CD14-positive monocyte (primary cell): Measurements from ENCODE around the gene KRTAP6-3. TPM values are rescaled to one million over a fixed set of nuclear protein-coding genes. Genes with fewer than 3 reads are reported as not detected.

Source experiments
- DNase-seq, 3 donors: peaks; one replicate each; pipeline ENCODE4 v3.0.0-alpha.2; 2011 to 2022
- H2AFZ ChIP-seq: 2 replicates; pipeline ENCODE4 v1.6.0; 2012; ENCODE audit warnings: mild to moderate bottlenecking, low read depth, low read length, inconsistent platforms; ENCODE audit not compliant: insufficient read depth, poor library complexity, severe bottlenecking
- H3K27ac ChIP-seq, 2 donors: 1 replicate in 1 of 2; 2 replicates in 1 of 2; pipeline ENCODE4 v1.5.1; 2012 to 2013; ENCODE audit warnings: low read length in 2 of 2, control low read depth in 1 of 2, inconsistent platforms in 1 of 2, low read depth in 1 of 2, mild to moderate bottlenecking in 1 of 2
- H3K27me3 ChIP-seq, 2 donors: one replicate each; pipeline versions ENCODE4 v1.6.0 to v1.6.1; 2011 to 2013; ENCODE audit warnings: low read length in 2 of 2; ENCODE audit not compliant: control insufficient read depth in 2 of 2, insufficient read depth in 2 of 2
- H3K36me3 ChIP-seq, 2 donors: replicated peaks in 1 of 2; 1 replicate in 1 of 2; 2 replicates in 1 of 2; pipeline versions ENCODE4 v1.5.1 to v1.6.1; 2012 to 2013; ENCODE audit warnings: low read length in 2 of 2, control low read depth in 1 of 2, inconsistent platforms in 1 of 2, mild to moderate bottlenecking in 1 of 2; ENCODE audit not compliant: insufficient read depth in 2 of 2, control insufficient read depth in 1 of 2
- H3K4me1 ChIP-seq, 2 donors: 1 replicate in 1 of 2; 2 replicates in 1 of 2; pipeline versions ENCODE4 v1.5.1 to v1.6.1; 2012 to 2013; ENCODE audit warnings: low read length in 2 of 2, control low read depth in 1 of 2, inconsistent platforms in 1 of 2, mild to moderate bottlenecking in 1 of 2, moderate library complexity in 1 of 2; ENCODE audit not compliant: insufficient read depth in 2 of 2, control insufficient read depth in 1 of 2
- H3K4me2 ChIP-seq: replicated peaks from 2 replicates; pipeline ENCODE3; 2012; ENCODE audit warnings: low read length, moderate library complexity, mild to moderate bottlenecking; ENCODE audit not compliant: poor library complexity, severe bottlenecking; ENCODE audit errors: extremely low read depth
- H3K4me3 ChIP-seq, 3 experiments: fragments of 200-600 bp in 1 of 3; sonication (generic) in 1 of 3; replicated peaks in 1 of 3; 1 replicate in 2 of 3; 2 replicates in 1 of 3; pipeline ENCODE4 v1.5.1; 2011 to 2013; ENCODE audit warnings: low read length in 3 of 3, mild to moderate bottlenecking in 3 of 3, control low read depth in 2 of 3, low read depth in 2 of 3, inconsistent platforms in 1 of 3, moderate library complexity in 1 of 3
- H3K79me2 ChIP-seq: 2 replicates; pipeline ENCODE4 v1.6.0; 2012; ENCODE audit warnings: mild to moderate bottlenecking, control low read depth, inconsistent platforms, low read length, moderate library complexity; ENCODE audit not compliant: insufficient read depth
- H3K9ac ChIP-seq: 2 replicates; pipeline ENCODE4 v1.6.0; 2017; ENCODE audit warnings: low read length, mild to moderate bottlenecking; ENCODE audit not compliant: insufficient read depth, poor library complexity, severe bottlenecking
- H3K9me3 ChIP-seq, 2 donors: replicated peaks in 1 of 2; 1 replicate in 1 of 2; 2 replicates in 1 of 2; pipeline versions ENCODE4 v1.5.1 to v1.6.1; 2012 to 2013; ENCODE audit warnings: low read length in 2 of 2, control low read depth in 1 of 2; ENCODE audit not compliant: control insufficient read depth in 1 of 2, insufficient read depth in 1 of 2
- H4K20me1 ChIP-seq: 2 replicates; pipeline ENCODE4 v1.6.0; 2012; ENCODE audit warnings: mild to moderate bottlenecking, low read length, control low read depth, moderate library complexity; ENCODE audit not compliant: insufficient read depth
- H3K27ac Mint-ChIP-seq, 7 donors: one replicate each; pipeline ENCODE4 v1.8.0; 2020; ENCODE audit warnings: mild to moderate bottlenecking in 7 of 7, mixed read lengths in 7 of 7, moderate library complexity in 6 of 7, inconsistent platforms in 2 of 7
- H3K27me3 Mint-ChIP-seq, 3 donors: one replicate each; pipeline ENCODE4 v1.8.0; 2021 to 2022; ENCODE audit warnings: low read depth in 3 of 3, mild to moderate bottlenecking in 3 of 3, mixed read lengths in 3 of 3, moderate library complexity in 3 of 3, inconsistent platforms in 1 of 3
- H3K36me3 Mint-ChIP-seq, 2 donors: one replicate each; pipeline ENCODE4 v1.8.0; 2020; ENCODE audit warnings: mixed read lengths in 2 of 2, inconsistent platforms in 1 of 2, mild to moderate bottlenecking in 1 of 2
- H3K4me1 Mint-ChIP-seq: one replicate; pipeline ENCODE4 v1.8.0; 2020; ENCODE audit warnings: mild to moderate bottlenecking, mixed read lengths
- H3K4me3 Mint-ChIP-seq, 2 donors: one replicate each; pipeline ENCODE4 v1.8.0; 2020; ENCODE audit warnings: mild to moderate bottlenecking in 2 of 2, mixed read lengths in 2 of 2, moderate library complexity in 1 of 2
- H3K9me3 Mint-ChIP-seq, 7 donors: one replicate each; pipeline ENCODE4 v1.8.0; 2020 to 2022; ENCODE audit warnings: mixed read lengths in 7 of 7, mild to moderate bottlenecking in 6 of 7, moderate library complexity in 6 of 7, inconsistent platforms in 2 of 7
- WGBS: methylation state at CpG from one replicate; pipeline ENCODE4 v1.1.5; 2013; ENCODE audit warnings: missing lambda C conversion rate; ENCODE audit not compliant: insufficient coverage; 5-methylcytosine and 5-hydroxymethylcytosine counted together
- intact Hi-C, 2 donors: fragments of 100-400 bp; cut with micrococcal nuclease; formaldehyde crosslinking; loops; one replicate each; pipeline versions ENCODE4 v1.15.0 to v1.15.1; 2023
- polyA plus RNA-seq, 3 donors: library from polyadenylated mRNA; depleted of rRNA in 1 of 3; unstranded in 2 of 3; stranded (reverse) in 1 of 3; fragments of 300-500 nt in 2 of 3; fragments of >200 nt in 1 of 3; fragmentation: Illumina TruSeq in 2 of 3; gene quantifications; 1 replicate in 2 of 3; 2 replicates in 1 of 3; pipeline ENCODE4 v1.2.3, GENCODE V29; 2012 to 2021
- TF ChIP-seq, protein P1 (sequence below): fragments of 200-600 bp; IDR thresholded peaks from one replicate; pipeline ENCODE4 v1.8.0; 2022; ENCODE audit warnings: antibody characterized with exemption, mild to moderate bottlenecking

Gene KRTAP6-3
- polyA plus RNA-seq, 3 donors, result not detected

DNA sequence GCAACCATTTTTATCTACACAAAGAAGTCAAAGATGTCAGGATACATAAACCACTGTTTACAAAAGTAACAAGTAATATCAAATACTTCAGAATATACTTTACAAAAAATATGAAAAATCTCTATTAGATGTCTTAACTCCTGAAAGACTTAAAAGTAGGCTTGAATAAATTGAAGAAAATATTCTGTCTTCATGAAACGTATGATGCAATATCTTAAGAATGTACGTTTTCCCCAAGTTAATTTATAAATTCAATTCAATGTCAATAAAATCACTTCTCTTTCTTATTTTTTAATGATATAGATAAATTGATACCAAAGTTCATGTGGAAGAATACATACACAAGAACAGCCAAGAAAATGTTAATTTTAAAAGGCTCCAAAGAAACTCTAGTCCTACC is 37.1 kb upstream of the KRTAP6-3 start:
- intact Hi-C loops, result no loop called here
- no peak overlapping the region for H3K4me2 ChIP-seq
- peaks cover 11 to 21% of the 10 kb centered on the region in 2 donors for H3K9me3 ChIP-seq
- no peak overlapping the region for H2AFZ ChIP-seq
- H3K27ac ChIP-seq, result no peak overlapping the region
- no peak overlapping the region for H3K9ac ChIP-seq
- H3K27me3 ChIP-seq, result no peaks in the 10 kb centered on the region
- H3K4me1 ChIP-seq, result no peaks in the 10 kb centered on the region
- DNase-seq, result no peak
- H3K4me1 Mint-ChIP-seq, result no peaks in the 10 kb centered on the region
- TF ChIP-seq, protein P1, sequence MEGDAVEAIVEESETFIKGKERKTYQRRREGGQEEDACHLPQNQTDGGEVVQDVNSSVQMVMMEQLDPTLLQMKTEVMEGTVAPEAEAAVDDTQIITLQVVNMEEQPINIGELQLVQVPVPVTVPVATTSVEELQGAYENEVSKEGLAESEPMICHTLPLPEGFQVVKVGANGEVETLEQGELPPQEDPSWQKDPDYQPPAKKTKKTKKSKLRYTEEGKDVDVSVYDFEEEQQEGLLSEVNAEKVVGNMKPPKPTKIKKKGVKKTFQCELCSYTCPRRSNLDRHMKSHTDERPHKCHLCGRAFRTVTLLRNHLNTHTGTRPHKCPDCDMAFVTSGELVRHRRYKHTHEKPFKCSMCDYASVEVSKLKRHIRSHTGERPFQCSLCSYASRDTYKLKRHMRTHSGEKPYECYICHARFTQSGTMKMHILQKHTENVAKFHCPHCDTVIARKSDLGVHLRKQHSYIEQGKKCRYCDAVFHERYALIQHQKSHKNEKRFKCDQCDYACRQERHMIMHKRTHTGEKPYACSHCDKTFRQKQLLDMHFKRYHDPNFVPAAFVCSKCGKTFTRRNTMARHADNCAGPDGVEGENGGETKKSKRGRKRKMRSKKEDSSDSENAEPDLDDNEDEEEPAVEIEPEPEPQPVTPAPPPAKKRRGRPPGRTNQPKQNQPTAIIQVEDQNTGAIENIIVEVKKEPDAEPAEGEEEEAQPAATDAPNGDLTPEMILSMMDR, result no peak
- H3K36me3 Mint-ChIP-seq, result no peaks in the 10 kb centered on the region
- no peak overlapping the region for H3K4me3 ChIP-seq
- no CpG with 5 or more reads among the region's 2 CpGs for WGBS
- H3K79me2 ChIP-seq, result no peaks in the 10 kb centered on the region
- no peak overlapping the region for H3K4me3 Mint-ChIP-seq
- no peak overlapping the region for H3K27ac Mint-ChIP-seq
- no peaks in the 10 kb centered on the region for H3K27me3 Mint-ChIP-seq
- H3K9me3 Mint-ChIP-seq, result peaks cover 0 to 12% (median 6%) of the 10 kb centered on the region in 7 donors
- H4K20me1 ChIP-seq, result no peaks in the 10 kb centered on the region
- H3K36me3 ChIP-seq, result no peaks in the 10 kb centered on the region

- H3K4me1 Mint-ChIP-seq, result no peaks in the 10 kb centered on the region
- intact Hi-C loops, result no loop called here
- H3K9me3 Mint-ChIP-seq, result peaks cover 0 to 6% (median 3%) of the 10 kb centered on the region in 7 donors
- no peak within 1 kb of the TSS for H3K4me3 Mint-ChIP-seq
- Histone ChIP-seq H3K36me3 (no peaks in the 10 kb centered on the region), H3K9me3 (peaks cover 3 to 6% of the 10 kb centered on the region in 2 donors), H2AFZ (no peak within 1 kb of the TSS), H4K20me1 (no peaks in the 10 kb centered on the region), H3K4me1 (no peaks in the 10 kb centered on the region), H3K4me3 (no peak within 1 kb of the TSS), H3K79me2 (no peaks in the 10 kb centered on the region), H3K9ac (no peak within 1 kb of the TSS), H3K27me3 (no peaks in the 10 kb centered on the region), H3K27ac (no peak within 1 kb of the TSS), H3K4me2 (no peak within 1 kb of the TSS)
- no peak for DNase-seq
- TF ChIP-seq, protein P1, result no peak
- no CpG with 5 or more reads among the region's 2 CpGs for WGBS
- H3K36me3 Mint-ChIP-seq, result no peaks in the 10 kb centered on the region
- no peaks in the 10 kb centered on the region for H3K27me3 Mint-ChIP-seq
- H3K27ac Mint-ChIP-seq, result no peak within 1 kb of the TSS
Observed at GRCh38 chr21:30561264-30561895, 30.9 kb upstream of the KRTAP6-3 start, which contains the start of gene KRTAP19-7. Gene KRTAP19-7 (minus strand): TSS chr21:30561314. CDS start chr21:30561289, 25 bp downstream.
